GM21737 (cell line): Measurements from ENCODE around the gene SCCPDH.
"Not testable (repeated sequence)": the region's sequence is repeated elsewhere in the genome, so short reads cannot be mapped to it uniquely, and the experiment has no call there.

Experiments used
- ATAC-seq: cut with Tn5 transposase; IDR thresholded peaks from one replicate; pipeline ENCODE4 v1.9.1; 2021; ENCODE audit warnings: mild to moderate bottlenecking, moderate library complexity; ENCODE audit not compliant: unreplicated experiment

The SCCPDH gene

GRCh38 chr1:246798606-246799496 is 74.6 kb downstream of the SCCPDH start:
- no peak for ATAC-seq

- no peak for ATAC-seq
These were observed 76.1 kb downstream of the SCCPDH start for GRCh38 chr1:246800356-246800755.

DNA sequence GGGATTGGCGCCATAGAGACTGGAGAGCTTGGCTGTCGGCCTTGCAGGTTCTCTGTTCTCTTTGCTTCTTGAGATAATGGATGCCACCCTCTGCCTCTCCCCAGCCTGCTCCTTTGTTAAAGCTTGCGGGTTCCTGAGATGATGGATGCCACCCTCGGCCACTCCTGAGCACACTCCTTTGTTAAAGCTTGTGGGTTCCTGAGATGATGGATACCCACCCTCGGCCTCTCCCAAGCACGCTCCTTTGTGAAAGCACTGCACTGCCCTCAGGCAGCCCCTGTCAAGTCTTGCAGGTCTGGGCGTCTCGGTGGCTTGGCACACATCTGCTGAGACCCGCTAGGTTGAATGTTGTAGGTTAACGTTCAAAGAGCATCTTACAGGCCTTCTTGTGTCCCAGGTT is 76.5 kb downstream of the SCCPDH start:
- no peak for ATAC-seq

DNA sequence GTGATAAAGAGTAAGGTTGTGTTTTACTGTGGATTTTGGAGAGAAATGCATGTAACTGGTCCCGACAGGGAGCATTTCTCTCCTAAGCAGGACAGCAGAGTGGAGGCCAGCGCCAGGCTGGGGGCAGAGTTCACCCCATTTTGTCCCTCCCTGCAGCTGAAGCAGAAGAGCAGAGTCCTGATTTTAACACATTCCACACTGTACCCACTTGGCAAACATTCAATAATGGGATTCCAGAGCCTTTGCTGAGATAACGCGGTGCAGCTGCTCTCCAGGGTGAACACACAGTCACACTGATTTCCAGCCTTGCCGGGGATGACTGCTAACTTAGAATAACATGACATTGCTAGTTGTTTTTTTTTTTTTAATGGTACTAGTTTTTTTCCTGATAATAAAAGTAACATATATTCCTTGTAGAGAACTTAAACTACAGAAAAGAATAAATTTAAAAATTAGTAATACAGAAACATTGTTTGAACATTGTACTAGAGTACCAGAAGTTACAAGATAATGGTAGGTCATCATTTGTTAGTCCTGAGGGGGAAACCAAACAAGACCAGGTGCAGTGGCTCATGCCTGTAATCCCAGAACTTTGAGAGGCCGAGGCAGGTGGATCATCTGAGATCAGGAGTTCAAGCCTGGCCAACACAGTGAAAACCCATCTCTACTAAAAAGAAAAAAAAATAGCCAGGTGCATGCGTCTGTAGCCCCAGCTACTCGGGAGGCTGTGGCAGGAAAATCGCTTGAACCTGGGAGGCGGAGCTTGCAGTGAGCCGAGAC is 77.2 kb downstream of the SCCPDH start:
- no peak for ATAC-seq

DNA sequence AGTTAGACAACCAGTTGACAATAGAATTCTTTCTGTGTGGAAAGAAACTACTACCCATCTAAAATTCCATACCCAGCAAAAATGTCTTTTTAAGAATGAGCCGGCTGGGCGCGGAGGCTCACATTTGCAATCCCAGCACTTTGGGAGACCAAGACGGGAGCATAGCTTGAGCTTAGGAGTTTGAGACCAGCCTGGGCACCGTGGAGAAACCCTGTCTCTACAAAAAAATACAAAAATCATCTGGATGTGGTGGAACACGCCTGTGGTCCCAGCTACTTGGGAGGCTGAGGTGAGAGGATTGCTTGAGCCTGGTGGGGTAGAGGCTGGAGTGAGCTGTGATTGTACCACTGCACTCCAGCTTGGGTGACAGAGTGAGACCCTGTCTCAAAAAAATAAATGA is 79.2 kb downstream of the SCCPDH start:
- no peak for ATAC-seq

GRCh38 chr1:246803883-246804282 is 79.7 kb downstream of the SCCPDH start:
- ATAC-seq = no peak

GRCh38 chr1:246805135-246805716 is 81.0 kb downstream of the SCCPDH start:
- no peak for ATAC-seq

DNA sequence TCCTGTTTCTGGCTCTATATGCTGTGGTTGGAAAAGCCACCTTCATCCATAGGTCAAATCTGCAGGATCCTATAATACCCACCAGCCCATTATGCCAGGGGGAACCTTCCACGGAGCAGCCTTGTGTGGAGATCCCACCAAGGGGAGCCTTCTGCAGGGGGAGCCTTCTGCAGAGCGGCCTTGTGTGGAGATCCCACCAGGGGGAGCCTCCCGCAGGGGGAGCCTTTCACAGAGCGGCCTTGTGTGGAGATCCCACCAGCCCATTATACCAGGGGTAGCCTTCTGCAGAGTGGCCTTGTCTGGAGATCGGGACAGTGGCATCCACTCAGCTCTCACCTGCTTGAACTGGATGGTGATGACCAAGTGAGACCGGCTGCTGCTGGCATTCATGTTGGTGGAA is 85.3 kb downstream of the SCCPDH start:
- ATAC-seq = no peak

- no peak for ATAC-seq
These were observed 87.8 kb downstream of the SCCPDH start for GRCh38 chr1:246811985-246812384.

- ATAC-seq = not testable (repeated sequence)
These were observed 89.1 kb downstream of the SCCPDH start for GRCh38 chr1:246813325-246813724.

DNA sequence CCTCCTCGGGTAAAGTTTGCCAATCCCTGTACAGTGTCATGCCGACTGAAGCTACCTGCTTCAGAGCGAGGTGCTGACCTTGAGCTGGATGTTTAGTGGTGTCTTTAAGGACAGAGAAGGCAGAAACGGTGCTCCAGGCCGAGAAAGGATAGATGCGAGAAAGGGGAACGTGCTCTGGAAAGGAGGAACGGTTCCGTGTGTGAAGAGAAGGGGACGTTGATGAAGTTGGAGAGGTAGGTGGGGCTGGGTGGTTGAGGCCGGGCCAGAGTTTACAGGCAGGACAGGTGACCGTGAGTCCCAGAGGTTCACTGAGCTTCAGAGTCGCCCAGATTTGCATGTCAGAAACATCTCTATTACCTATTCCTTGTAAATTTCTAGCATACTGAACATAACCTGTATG is 90.7 kb downstream of the SCCPDH start:
- no peak for ATAC-seq

- no peak for ATAC-seq
These were observed 91.6 kb downstream of the SCCPDH start for GRCh38 chr1:246815693-246816270.
